ENCODE data around the gene APOOL. TPM values are rescaled to one million over a fixed set of nuclear protein-coding genes. Genes with fewer than 3 reads are reported as not detected.
A peak's percentile ranks its signal among the peaks of the same experiment; 100 is the strongest.

Gene APOOL
- polyA plus RNA-seq, 3 donors: 2.0 to 4.7 (median 2.8) TPM

- no peaks in the 10 kb centered on the region for H3K4me1 ChIP-seq (ENCODE audit: control insufficient read depth in 1 of 2, insufficient read depth in 2 of 2, low read length in 2 of 2)
- no peak for TF ChIP-seq CTCF (IDR thresholded peaks at IDR 0.05)
- intact Hi-C loops (cut with micrococcal nuclease): no loop called here
- H2AFZ ChIP-seq (ENCODE audit: insufficient read depth, low read depth, low read length, poor library complexity, severe bottlenecking): no peak overlapping the region
- H3K4me3 Mint-ChIP-seq: no peak overlapping the region
- H3K27ac ChIP-seq (ENCODE audit: low read depth in 1 of 2, low read length in 2 of 2): no peak overlapping the region
- no peaks in the 10 kb centered on the region for H3K36me3 Mint-ChIP-seq
- H3K27me3 Mint-ChIP-seq (ENCODE audit: low read depth in 3 of 3): peaks cover 0 to 2% (median 1%) of the 10 kb centered on the region in 3 donors
- H3K4me2 ChIP-seq (replicated peaks; ENCODE audit: extremely low read depth, low read length, poor library complexity, severe bottlenecking): no peak overlapping the region
- H3K9me3 ChIP-seq (replicated peaks in 1 of 2; ENCODE audit: control insufficient read depth in 1 of 2, insufficient read depth in 1 of 2, low read length in 2 of 2): no peaks in the 10 kb centered on the region
- H3K27me3 ChIP-seq (ENCODE audit: control insufficient read depth in 2 of 2, insufficient read depth in 2 of 2, low read length in 2 of 2): no peaks in the 10 kb centered on the region
- H3K27ac Mint-ChIP-seq: peak overlapping the region in 1 of 7 donors; percentile 1
- no peak for DNase-seq
- H3K9me3 Mint-ChIP-seq: peaks cover 0 to 8% (median 1%) of the 10 kb centered on the region in 7 donors
- peaks cover 2% of the 10 kb centered on the region for H3K4me1 Mint-ChIP-seq
- H3K36me3 ChIP-seq (replicated peaks in 1 of 2; ENCODE audit: control insufficient read depth in 1 of 2, insufficient read depth in 2 of 2, low read length in 2 of 2): no peaks in the 10 kb centered on the region
- no peak overlapping the region for H3K4me3 ChIP-seq (replicated peaks in 1 of 3; ENCODE audit: low read depth in 2 of 3, low read length in 3 of 3)
- H4K20me1 ChIP-seq (ENCODE audit: insufficient read depth, low read length): no peaks in the 10 kb centered on the region
- WGBS (ENCODE audit: insufficient coverage): 25% methylated on average over 1 of the region's 9 CpGs
- no peak overlapping the region for H3K9ac ChIP-seq (ENCODE audit: insufficient read depth, low read length, poor library complexity, severe bottlenecking)
- H3K79me2 ChIP-seq (ENCODE audit: insufficient read depth, low read length): no peaks in the 10 kb centered on the region
These were observed 108.6 kb downstream of the APOOL start for GRCh38 chrX:85112293-85112692.

- WGBS (ENCODE audit: insufficient coverage): no CpG with 5 or more reads among the region's 2 CpGs
- no peak overlapping the region for H3K9ac ChIP-seq (ENCODE audit: insufficient read depth, low read length, poor library complexity, severe bottlenecking)
- no peak overlapping the region for H3K4me3 ChIP-seq (replicated peaks in 1 of 3; ENCODE audit: low read depth in 2 of 3, low read length in 3 of 3)
- intact Hi-C loops (cut with micrococcal nuclease): no loop called here
- Mint-ChIP-seq H3K27ac (no peak overlapping the region), H3K36me3 (no peaks in the 10 kb centered on the region), H3K4me1 (peaks cover 2% of the 10 kb centered on the region), H3K9me3 (peaks cover 0 to 1% (median 0%) of the 10 kb centered on the region in 7 donors), H3K27me3 (ENCODE audit: low read depth in 3 of 3) (peaks cover 0 to 4% (median 0%) of the 10 kb centered on the region in 3 donors), H3K4me3 (no peak overlapping the region)
- H4K20me1 ChIP-seq (ENCODE audit: insufficient read depth, low read length): no peaks in the 10 kb centered on the region
- H3K4me2 ChIP-seq (replicated peaks; ENCODE audit: extremely low read depth, low read length, poor library complexity, severe bottlenecking): no peak overlapping the region
- H3K9me3 ChIP-seq (replicated peaks in 1 of 2; ENCODE audit: control insufficient read depth in 1 of 2, insufficient read depth in 1 of 2, low read length in 2 of 2): no peaks in the 10 kb centered on the region
- no peak for TF ChIP-seq CTCF (IDR thresholded peaks at IDR 0.05)
- no peak overlapping the region for H2AFZ ChIP-seq (ENCODE audit: insufficient read depth, low read depth, low read length, poor library complexity, severe bottlenecking)
- no peaks in the 10 kb centered on the region for H3K36me3 ChIP-seq (replicated peaks in 1 of 2; ENCODE audit: control insufficient read depth in 1 of 2, insufficient read depth in 2 of 2, low read length in 2 of 2)
- no peaks in the 10 kb centered on the region for H3K79me2 ChIP-seq (ENCODE audit: insufficient read depth, low read length)
- no peak overlapping the region for H3K27ac ChIP-seq (ENCODE audit: low read depth in 1 of 2, low read length in 2 of 2)
- H3K4me1 ChIP-seq (ENCODE audit: control insufficient read depth in 1 of 2, insufficient read depth in 2 of 2, low read length in 2 of 2): no peaks in the 10 kb centered on the region
- H3K27me3 ChIP-seq (ENCODE audit: control insufficient read depth in 2 of 2, insufficient read depth in 2 of 2, low read length in 2 of 2): no peaks in the 10 kb centered on the region
- no peak for DNase-seq
These were observed 110.1 kb downstream of the APOOL start for GRCh38 chrX:85113746-85114145.

All from CD14-positive monocyte (primary cell).